Thyroid gland (tissue), 4 donors: ENCODE measurements around the gene ZNF681. TPM values are rescaled to one million over a fixed set of nuclear protein-coding genes. Genes with fewer than 3 reads are reported as not detected.

ENCODE experiments used
- DNase-seq, 2 donors: peaks; one replicate each; pipeline ENCODE4 v3.0.0-alpha.2; 2019
- H3K27ac ChIP-seq, 3 donors: fragments of 200-600 bp; sonication (generic); 1 replicate in 2 of 3; 2 replicates in 1 of 3; pipeline ENCODE4 v1.5.1; 2016 to 2019; ENCODE audit warnings: mild to moderate bottlenecking in 1 of 3, moderate library complexity in 1 of 3
- H3K27me3 ChIP-seq: fragments of 200-600 bp; sonication (generic); one replicate; pipeline ENCODE4 v1.5.1; 2019
- H3K36me3 ChIP-seq, 2 donors: fragments of 200-600 bp; sonication (generic); one replicate each; pipeline ENCODE4 v1.5.1; 2016 to 2019
- H3K4me1 ChIP-seq, 2 donors: fragments of 200-600 bp; sonication (generic); one replicate each; pipeline ENCODE4 v1.5.1; 2017 to 2019
- H3K4me3 ChIP-seq, 3 donors: fragments of 200-600 bp; sonication (generic); replicated peaks in 1 of 3; 1 replicate in 2 of 3; 2 replicates in 1 of 3; pipeline ENCODE4 v1.5.1; 2016; ENCODE audit warnings: mild to moderate bottlenecking in 1 of 3
- H3K9me3 ChIP-seq: fragments of 200-600 bp; sonication (generic); one replicate; pipeline ENCODE4 v1.5.1; 2017
- POLR2A ChIP-seq, 2 donors: fragments of 450-650 bp; IDR thresholded peaks; one replicate each; pipeline ENCODE4 v1.6.1; 2017; ENCODE audit warnings: antibody characterized with exemption in 2 of 2, mild to moderate bottlenecking in 2 of 2, moderate library complexity in 1 of 2
- WGBS, 2 donors: methylation state at CpG; one replicate each; pipeline ENCODE4 v1.1.5; 2017; 5-methylcytosine and 5-hydroxymethylcytosine counted together
- intact Hi-C: fragments of 100-400 bp; cut with DNase I; formaldehyde crosslinking; loops from one replicate; pipeline ENCODE4 v1.15.1; 2023
- total RNA-seq, 4 donors: library from RNA; depleted of rRNA; stranded (reverse); fragments of >200 nt; gene quantifications; one replicate each; pipeline ENCODE4 v1.2.3, GENCODE V29; 2016
- TF ChIP-seq, protein P1 (sequence below), 6 experiments: fragments of 200-600 bp in 3 of 6; fragments of 450-650 bp in 3 of 6; sonication (generic) in 3 of 6; IDR thresholded peaks; one replicate each; pipeline ENCODE4 v1.5.1; 2016 to 2019; ENCODE audit warnings: antibody characterized with exemption in 6 of 6, mild to moderate bottlenecking in 2 of 6, inconsistent platforms in 1 of 6, moderate library complexity in 1 of 6

Gene ZNF681
- total RNA-seq, 4 donors from 2014 or later: 1.6 to 4.5 (median 2.0) TPM

DNA sequence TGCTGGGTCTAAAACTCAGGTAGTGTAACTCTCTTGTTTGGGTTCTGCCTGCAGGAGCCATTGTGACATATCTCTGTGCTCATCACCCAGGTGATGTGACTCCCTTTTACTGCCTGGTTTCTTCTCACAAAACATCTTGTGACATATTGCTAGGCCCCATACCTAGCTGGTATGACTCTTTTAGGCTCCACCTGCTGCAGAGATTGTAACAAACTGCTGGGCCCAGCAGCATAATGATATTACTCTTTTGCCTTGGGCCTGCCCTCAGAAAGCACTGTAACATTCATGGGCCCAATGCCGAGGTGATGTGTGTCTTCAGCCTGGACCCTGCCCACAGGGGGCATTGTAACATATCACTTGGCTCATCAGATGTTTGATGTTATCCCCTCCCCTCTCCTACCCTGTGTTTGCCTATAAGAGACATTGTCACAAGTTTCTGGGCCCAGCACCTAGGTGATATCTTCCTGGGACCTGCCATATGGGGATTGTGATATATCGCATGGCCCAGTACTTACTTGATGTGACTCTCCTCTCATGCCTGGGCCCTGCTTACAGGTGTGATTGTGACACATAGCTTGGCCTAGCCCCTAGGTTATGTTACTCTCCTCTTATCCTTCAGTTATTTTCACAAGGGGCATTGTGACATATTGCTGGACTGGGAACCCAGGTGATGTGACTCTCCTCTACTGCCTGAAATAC is 18.0 kb upstream of the ZNF681 start:
- whole genome bisulfite sequencing, 2 donors: 95 to 100% methylated on average over 2 of the region's 2 CpGs
- intact Hi-C loops: no loop called here

DNA sequence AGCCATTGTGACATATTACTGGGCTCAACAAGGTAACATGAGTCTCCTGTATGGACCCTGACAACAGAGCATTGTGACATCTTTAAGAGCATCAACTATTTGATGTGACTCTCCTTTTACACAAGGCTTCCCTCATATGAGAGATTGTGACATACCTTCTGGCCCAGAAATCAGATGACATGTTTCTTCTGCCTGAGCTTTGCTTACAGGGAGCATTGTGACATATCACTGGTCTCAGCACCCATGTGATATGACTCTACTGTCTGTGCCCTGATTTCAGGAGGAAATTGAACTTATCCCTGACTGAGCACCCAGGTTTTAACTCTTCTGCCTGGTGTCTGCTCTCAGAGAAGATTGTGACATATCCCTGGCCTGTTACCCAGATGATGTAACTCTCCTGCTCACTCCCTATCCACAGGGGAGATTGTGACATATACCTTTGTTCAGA is 15.9 kb upstream of the ZNF681 start:
- Histone ChIP-seq H3K36me3 (no peaks in the 10 kb centered on the region), H3K9me3 (no peaks in the 10 kb centered on the region), H3K27ac (no peak overlapping the region), H3K4me1 (no peaks in the 10 kb centered on the region), H3K4me3 (no peak overlapping the region), H3K27me3 (no peaks in the 10 kb centered on the region)
- no peak for DNase-seq
- TF ChIP-seq, protein P1, sequence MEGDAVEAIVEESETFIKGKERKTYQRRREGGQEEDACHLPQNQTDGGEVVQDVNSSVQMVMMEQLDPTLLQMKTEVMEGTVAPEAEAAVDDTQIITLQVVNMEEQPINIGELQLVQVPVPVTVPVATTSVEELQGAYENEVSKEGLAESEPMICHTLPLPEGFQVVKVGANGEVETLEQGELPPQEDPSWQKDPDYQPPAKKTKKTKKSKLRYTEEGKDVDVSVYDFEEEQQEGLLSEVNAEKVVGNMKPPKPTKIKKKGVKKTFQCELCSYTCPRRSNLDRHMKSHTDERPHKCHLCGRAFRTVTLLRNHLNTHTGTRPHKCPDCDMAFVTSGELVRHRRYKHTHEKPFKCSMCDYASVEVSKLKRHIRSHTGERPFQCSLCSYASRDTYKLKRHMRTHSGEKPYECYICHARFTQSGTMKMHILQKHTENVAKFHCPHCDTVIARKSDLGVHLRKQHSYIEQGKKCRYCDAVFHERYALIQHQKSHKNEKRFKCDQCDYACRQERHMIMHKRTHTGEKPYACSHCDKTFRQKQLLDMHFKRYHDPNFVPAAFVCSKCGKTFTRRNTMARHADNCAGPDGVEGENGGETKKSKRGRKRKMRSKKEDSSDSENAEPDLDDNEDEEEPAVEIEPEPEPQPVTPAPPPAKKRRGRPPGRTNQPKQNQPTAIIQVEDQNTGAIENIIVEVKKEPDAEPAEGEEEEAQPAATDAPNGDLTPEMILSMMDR (IDR thresholded peaks at IDR 0.05): no peak
- no peak for TF ChIP-seq POLR2A (IDR thresholded peaks at IDR 0.05)
- intact Hi-C loops: no loop called here

More for the DNA sequence above, 18.0 kb upstream of the ZNF681 start:
- no peaks in the 10 kb centered on the region for H3K27me3 ChIP-seq
- no peaks in the 10 kb centered on the region for H3K36me3 ChIP-seq
- H3K4me3 ChIP-seq: no peak overlapping the region
- H3K9me3 ChIP-seq: no peaks in the 10 kb centered on the region
- DNase-seq: no peak
- TF ChIP-seq, protein P1 (IDR thresholded peaks at IDR 0.05): no peak
- TF ChIP-seq POLR2A (IDR thresholded peaks at IDR 0.05): no peak
- no peak overlapping the region for H3K27ac ChIP-seq
- no peaks in the 10 kb centered on the region for H3K4me1 ChIP-seq

DNA sequence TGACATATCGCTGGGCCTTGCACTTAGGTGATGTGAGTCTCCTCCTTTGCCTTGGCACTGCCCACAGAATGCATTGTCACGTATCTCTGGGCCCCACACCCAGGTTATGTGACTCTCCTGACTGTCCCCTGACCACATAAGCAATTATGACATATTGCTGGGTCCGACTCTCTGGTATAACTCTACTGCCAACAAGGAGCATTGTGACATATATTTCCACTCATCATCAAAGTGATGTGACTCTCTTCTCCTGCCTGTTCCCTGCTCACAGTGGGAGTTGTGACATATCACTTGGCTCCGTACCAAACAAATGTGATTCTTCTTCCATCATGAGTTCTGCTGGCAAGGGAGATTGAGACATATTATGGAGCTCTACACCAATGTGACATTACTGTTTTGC is 15.4 kb upstream of the ZNF681 start:
- no peak overlapping the region for H3K27ac ChIP-seq

DNA sequence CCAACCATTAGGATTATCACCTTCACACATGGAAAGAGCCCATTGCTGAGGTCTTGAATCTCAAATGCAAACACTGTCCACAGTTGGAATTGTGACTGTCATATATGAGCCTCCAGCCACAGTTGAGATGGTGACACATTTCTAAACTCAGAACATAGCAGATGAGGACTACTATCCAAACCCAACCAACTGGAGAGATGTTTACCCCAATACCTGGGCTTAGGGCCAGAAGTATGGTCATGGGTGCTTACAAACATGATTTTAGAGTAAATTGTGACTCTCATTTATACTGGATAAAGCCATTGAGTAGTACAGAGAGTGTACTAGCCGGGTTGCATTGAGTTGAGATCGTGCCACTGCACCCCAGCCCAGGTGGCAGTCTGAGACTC is 14.0 kb upstream of the ZNF681 start:
- Histone ChIP-seq H3K27me3 (no peaks in the 10 kb centered on the region), H3K27ac (no peak overlapping the region), H3K36me3 (no peaks in the 10 kb centered on the region), H3K4me3 (no peak overlapping the region), H3K4me1 (no peaks in the 10 kb centered on the region), H3K9me3 (no peaks in the 10 kb centered on the region)
- 93 to 95% methylated on average over 2 of the region's 2 CpGs for WGBS, 2 donors
- TF ChIP-seq, protein P1 (IDR thresholded peaks at IDR 0.05): no peak
- TF ChIP-seq POLR2A (IDR thresholded peaks at IDR 0.05): no peak
- intact Hi-C loops: no loop called here
- DNase-seq: no peak

More for the DNA sequence above, 15.4 kb upstream of the ZNF681 start:
- Histone ChIP-seq H3K4me3 (no peak overlapping the region), H3K36me3 (no peaks in the 10 kb centered on the region), H3K27me3 (no peaks in the 10 kb centered on the region), H3K4me1 (no peaks in the 10 kb centered on the region), H3K9me3 (no peaks in the 10 kb centered on the region)
- TF ChIP-seq, protein P1 (IDR thresholded peaks at IDR 0.05): no peak
- TF ChIP-seq POLR2A (IDR thresholded peaks at IDR 0.05): no peak
- WGBS, 2 donors: 71 to 73% methylated on average over 4 of the region's 4 CpGs
- DNase-seq: no peak
- intact Hi-C loops: no loop called here

DNA sequence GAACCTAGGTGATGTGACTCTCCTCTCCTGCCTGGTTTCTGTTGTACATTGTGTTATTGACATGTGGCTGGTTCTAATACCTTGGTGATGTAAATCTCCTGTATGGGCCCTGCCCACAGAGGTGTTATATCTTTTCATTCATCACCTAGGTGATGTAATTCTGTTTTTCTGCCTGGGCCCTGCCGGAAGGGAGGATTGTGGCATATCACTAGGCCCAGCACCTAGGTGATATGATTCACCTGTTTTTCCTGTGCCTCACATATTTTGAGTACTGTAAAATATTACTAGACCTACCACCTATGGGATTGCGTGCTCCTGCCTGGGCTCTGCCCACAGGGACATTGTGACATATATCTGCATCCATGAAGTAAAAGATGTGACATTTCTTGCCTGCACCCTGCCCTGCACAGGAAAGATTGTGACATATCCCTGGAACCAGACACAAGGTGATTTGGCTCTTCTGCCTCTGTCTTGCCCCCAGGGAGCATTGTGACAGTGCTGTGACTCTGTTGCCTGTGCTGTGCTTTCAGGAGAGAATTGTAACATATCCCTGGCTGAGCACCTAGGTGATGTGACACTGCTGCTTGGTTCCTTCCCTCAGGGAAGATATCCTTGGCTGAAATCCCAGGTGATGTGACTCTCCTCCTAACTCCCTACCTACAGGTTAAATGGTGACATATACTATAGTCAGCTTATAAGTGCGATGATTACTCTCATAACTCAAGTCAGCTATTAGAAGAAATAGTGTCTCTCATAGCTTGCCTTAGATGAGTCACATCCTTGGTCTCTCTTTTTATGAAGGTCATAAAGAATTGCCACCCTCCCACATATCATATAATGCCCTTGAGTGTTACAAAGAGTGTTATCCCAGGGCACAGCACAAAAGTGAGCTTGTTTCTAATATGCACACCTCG is 13.3 kb upstream of the ZNF681 start:
- TF ChIP-seq, protein P1 (IDR thresholded peaks at IDR 0.05): no peak
- TF ChIP-seq POLR2A (IDR thresholded peaks at IDR 0.05): no peak
- H3K9me3 ChIP-seq: no peaks in the 10 kb centered on the region
- intact Hi-C loops: no loop called here
- H3K27ac ChIP-seq: no peak overlapping the region
- DNase-seq: no peak
- no peaks in the 10 kb centered on the region for H3K4me1 ChIP-seq
- 98% methylated on average over 4 of the region's 4 CpGs for WGBS, 2 donors
- no peaks in the 10 kb centered on the region for H3K27me3 ChIP-seq
- no peaks in the 10 kb centered on the region for H3K36me3 ChIP-seq
- no peak overlapping the region for H3K4me3 ChIP-seq
